ENCODE data around the gene OR1J2.

The OR1J2 gene

GRCh38 chr9:122466456-122466855 is 44.1 kb upstream of the OR1J2 start:
- Histone ChIP-seq H3K79me2 (ENCODE audit: low read length) (no peaks in the 10 kb centered on the region), H3K9ac (ENCODE audit: low read length) (no peak overlapping the region), H3K27me3 (ENCODE audit: low read depth, low read length) (peaks cover 15% of the 10 kb centered on the region), H3K9me3 (ENCODE audit: insufficient read depth, low read length) (no peaks in the 10 kb centered on the region), H3K4me1 (ENCODE audit: low read length) (peaks cover 5% of the 10 kb centered on the region), H4K20me1 (ENCODE audit: insufficient read depth, low read length) (no peaks in the 10 kb centered on the region), H2AFZ (ENCODE audit: low read depth, low read length) (no peak overlapping the region), H3K27ac (ENCODE audit: low read length) (no peak overlapping the region), H3K4me3 (ENCODE audit: low read length) (no peak overlapping the region), H3K36me3 (replicated peaks; ENCODE audit: low read depth, low read length) (no peaks in the 10 kb centered on the region), H3K4me2 (ENCODE audit: low read length) (no peak overlapping the region)
- TF ChIP-seq EZH2phosphoT487 (IDR thresholded peaks at IDR 0.05; ENCODE audit: low read depth) (no peak), CTCF (IDR thresholded peaks at IDR 0.05; ENCODE audit: low read depth, low read length) (no peak)

GRCh38 chr9:122468735-122469134 is 41.9 kb upstream of the OR1J2 start:
- H3K27me3 ChIP-seq (ENCODE audit: low read depth, low read length): peaks cover 9% of the 10 kb centered on the region
- H3K4me2 ChIP-seq (ENCODE audit: low read length): no peak overlapping the region
- H2AFZ ChIP-seq (ENCODE audit: low read depth, low read length): no peak overlapping the region
- TF ChIP-seq CTCF (IDR thresholded peaks at IDR 0.05; ENCODE audit: low read depth, low read length) (no peak), EZH2phosphoT487 (IDR thresholded peaks at IDR 0.05; ENCODE audit: low read depth) (no peak)
- H3K36me3 ChIP-seq (replicated peaks; ENCODE audit: low read depth, low read length): no peaks in the 10 kb centered on the region
- no peak overlapping the region for H3K4me3 ChIP-seq (ENCODE audit: low read length)
- no peaks in the 10 kb centered on the region for H3K79me2 ChIP-seq (ENCODE audit: low read length)
- no peak overlapping the region for H3K9ac ChIP-seq (ENCODE audit: low read length)
- H3K4me1 ChIP-seq (ENCODE audit: low read length): peaks cover 5% of the 10 kb centered on the region
- no peaks in the 10 kb centered on the region for H3K9me3 ChIP-seq (ENCODE audit: insufficient read depth, low read length)
- H3K27ac ChIP-seq (ENCODE audit: low read length): no peak overlapping the region
- H4K20me1 ChIP-seq (ENCODE audit: insufficient read depth, low read length): no peaks in the 10 kb centered on the region

GRCh38 chr9:122474561-122474960 is 36.0 kb upstream of the OR1J2 start:
- H3K36me3 ChIP-seq (replicated peaks; ENCODE audit: low read depth, low read length): no peaks in the 10 kb centered on the region
- H3K9ac ChIP-seq (ENCODE audit: low read length): no peak overlapping the region
- H4K20me1 ChIP-seq (ENCODE audit: insufficient read depth, low read length): no peaks in the 10 kb centered on the region
- no peaks in the 10 kb centered on the region for H3K27me3 ChIP-seq (ENCODE audit: low read depth, low read length)
- no peaks in the 10 kb centered on the region for H3K79me2 ChIP-seq (ENCODE audit: low read length)
- no peaks in the 10 kb centered on the region for H3K4me1 ChIP-seq (ENCODE audit: low read length)
- H3K4me2 ChIP-seq (ENCODE audit: low read length): no peak overlapping the region
- no peaks in the 10 kb centered on the region for H3K9me3 ChIP-seq (ENCODE audit: insufficient read depth, low read length)
- no peak overlapping the region for H3K27ac ChIP-seq (ENCODE audit: low read length)
- H2AFZ ChIP-seq (ENCODE audit: low read depth, low read length): no peak overlapping the region
- no peak overlapping the region for H3K4me3 ChIP-seq (ENCODE audit: low read length)
- TF ChIP-seq CTCF (IDR thresholded peaks at IDR 0.05; ENCODE audit: low read depth, low read length): no peak
- no peak for TF ChIP-seq EZH2phosphoT487 (IDR thresholded peaks at IDR 0.05; ENCODE audit: low read depth)

GRCh38 chr9:122475717-122476116 is 34.9 kb upstream of the OR1J2 start:
- TF ChIP-seq CTCF (IDR thresholded peaks at IDR 0.05; ENCODE audit: low read depth, low read length) (no peak), EZH2phosphoT487 (IDR thresholded peaks at IDR 0.05; ENCODE audit: low read depth) (no peak)
- Histone ChIP-seq H3K27me3 (ENCODE audit: low read depth, low read length) (no peaks in the 10 kb centered on the region), H3K4me3 (ENCODE audit: low read length) (no peak overlapping the region), H3K27ac (ENCODE audit: low read length) (no peak overlapping the region), H3K4me2 (ENCODE audit: low read length) (no peak overlapping the region), H3K9me3 (ENCODE audit: insufficient read depth, low read length) (no peaks in the 10 kb centered on the region), H3K9ac (ENCODE audit: low read length) (no peak overlapping the region), H3K36me3 (replicated peaks; ENCODE audit: low read depth, low read length) (no peaks in the 10 kb centered on the region), H3K79me2 (ENCODE audit: low read length) (no peaks in the 10 kb centered on the region), H2AFZ (ENCODE audit: low read depth, low read length) (no peak overlapping the region), H4K20me1 (ENCODE audit: insufficient read depth, low read length) (no peaks in the 10 kb centered on the region), H3K4me1 (ENCODE audit: low read length) (no peaks in the 10 kb centered on the region)

Measured in OCI-LY3 (cell line).